LHCN-M2 (cell line): ENCODE data around the gene LRIT3. TPM values are rescaled to one million over a fixed set of nuclear protein-coding genes. Genes with fewer than 3 reads are reported as not detected.

Experiments
- DNase-seq: peaks from one replicate; pipeline ENCODE4 v3.0.0-alpha.2; 2012; ENCODE audit warnings: low read depth
- total RNA-seq: library from RNA; depleted of rRNA; stranded (reverse); fragments of >200 nt; gene quantifications from 2 replicates; pipeline ENCODE4 v1.2.3, GENCODE V29; 2014; rRNA removed

The LRIT3 gene
- total RNA-seq, 1 experiment from 2014 or later = not detected

DNA sequence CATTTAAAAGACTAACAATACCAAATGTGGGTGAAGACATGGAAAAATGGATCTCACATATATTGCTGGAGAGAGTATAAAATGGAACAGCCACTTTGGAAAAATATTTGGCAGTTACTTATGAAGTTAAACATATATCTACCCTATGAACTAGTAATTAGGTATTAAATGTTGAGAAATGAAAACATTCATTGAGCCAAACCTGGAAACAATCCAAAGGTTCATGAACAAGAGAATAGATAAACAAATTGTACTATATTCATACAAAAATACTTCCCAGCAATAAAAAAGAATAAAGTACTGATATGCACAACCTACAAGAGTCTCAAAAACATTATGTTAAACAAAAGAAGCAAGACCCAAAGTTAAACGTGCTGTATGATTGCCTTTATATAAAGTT is 60.8 kb downstream of the LRIT3 start:
- DNase-seq = no peak

- DNase-seq = no peak
Measured at GRCh38 chr4:109910256-109910655, 62.3 kb downstream of the LRIT3 start.

DNA sequence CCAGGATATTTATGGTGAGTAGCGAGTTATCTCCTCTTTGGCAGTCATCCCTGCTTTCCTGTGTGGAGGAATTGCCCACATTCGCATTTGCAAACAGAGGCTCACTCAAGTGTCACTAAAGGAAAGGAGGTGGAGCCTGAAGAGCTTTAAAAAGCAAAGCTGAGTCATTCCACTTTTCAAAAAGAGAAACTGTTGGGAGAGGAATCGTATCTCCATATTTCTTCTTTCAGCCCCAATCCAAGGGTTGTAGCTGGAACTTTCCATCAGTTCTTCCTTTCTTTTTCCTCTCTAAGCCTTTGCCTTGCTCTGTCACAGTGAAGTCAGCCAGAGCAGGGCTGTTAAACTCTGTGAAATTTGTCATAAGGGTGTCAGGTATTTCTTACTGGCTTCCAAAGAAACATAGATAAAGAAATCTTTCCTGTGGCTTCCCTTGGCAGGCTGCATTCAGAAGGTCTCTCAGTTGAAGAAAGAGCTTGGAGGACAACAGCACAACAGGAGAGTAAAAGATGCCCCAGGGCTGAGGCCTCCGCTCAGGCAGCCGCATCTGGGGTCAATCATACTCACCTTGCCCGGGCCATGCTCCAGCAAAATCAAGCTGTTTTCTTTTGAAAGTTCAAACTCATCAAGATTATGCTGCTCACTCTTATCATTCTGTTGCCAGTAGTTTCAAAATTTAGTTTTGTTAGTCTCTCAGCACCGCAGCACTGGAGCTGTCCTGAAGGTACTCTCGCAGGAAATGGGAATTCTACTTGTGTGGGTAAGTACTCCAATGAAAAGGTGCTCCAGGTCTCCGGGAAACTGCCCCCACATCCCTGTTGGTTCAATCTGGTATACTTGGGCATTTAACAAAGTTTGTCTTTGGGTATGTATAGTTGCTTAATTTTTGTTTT is 65.0 kb downstream of the LRIT3 start, which contains the start of gene EGF:
Gene EGF, plus strand, starts transcription at position 178 of the 890 bp plus-strand sequence. Its CDS starts 453 bp downstream, at position 631.
- DNase-seq = peak; percentile 52

DNA sequence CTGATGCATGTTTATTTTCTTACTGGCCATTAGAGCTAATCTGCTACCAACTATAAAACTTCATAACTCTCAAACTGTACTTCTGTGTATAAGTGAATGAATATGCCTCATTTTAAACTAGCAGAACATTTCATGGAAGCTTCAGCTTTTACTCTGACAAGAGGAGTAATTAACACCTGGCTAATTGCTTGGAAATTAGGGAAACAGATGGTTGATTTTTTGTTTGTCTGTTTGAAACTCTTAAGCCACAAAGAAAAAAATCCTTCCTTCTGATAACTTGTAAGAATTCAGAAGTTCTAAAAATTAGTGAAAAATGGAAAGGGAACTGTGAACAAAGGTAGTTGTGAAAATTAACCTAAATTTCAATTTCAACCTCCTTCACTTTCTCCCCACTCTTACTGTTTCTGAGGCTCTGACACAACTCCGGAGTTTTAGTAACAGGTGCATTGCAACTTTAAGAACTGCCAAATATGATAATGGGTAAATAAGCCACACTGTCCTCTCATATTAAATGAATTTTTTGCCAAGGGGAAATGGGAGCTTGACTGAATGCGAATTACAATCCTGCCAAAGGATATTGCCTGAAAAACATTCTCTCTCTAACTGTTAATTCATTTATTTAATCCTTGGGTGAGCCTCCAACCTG is 65.8 kb downstream of the LRIT3 start:
- DNase-seq = peak; percentile 25

DNA sequence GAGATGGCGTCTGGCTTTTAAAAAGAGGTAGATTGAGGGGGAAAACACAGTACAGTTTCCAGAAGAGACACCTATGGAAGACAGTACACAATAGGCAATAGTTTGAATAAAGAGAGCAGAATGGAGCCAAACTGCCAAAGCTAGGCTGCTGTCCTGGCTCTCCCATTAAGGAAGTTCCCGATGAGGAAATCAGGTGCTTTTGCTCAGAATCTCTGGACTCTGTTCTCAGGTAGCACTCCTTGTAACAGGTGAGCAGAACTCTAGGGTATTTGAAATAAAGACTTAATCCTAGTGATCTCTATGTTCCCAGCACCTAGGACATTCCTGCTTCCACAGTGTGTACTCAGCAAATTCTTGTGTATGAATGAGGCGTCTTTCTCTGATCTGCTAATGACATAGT is 66.4 kb downstream of the LRIT3 start:
- no peak for DNase-seq

DNA sequence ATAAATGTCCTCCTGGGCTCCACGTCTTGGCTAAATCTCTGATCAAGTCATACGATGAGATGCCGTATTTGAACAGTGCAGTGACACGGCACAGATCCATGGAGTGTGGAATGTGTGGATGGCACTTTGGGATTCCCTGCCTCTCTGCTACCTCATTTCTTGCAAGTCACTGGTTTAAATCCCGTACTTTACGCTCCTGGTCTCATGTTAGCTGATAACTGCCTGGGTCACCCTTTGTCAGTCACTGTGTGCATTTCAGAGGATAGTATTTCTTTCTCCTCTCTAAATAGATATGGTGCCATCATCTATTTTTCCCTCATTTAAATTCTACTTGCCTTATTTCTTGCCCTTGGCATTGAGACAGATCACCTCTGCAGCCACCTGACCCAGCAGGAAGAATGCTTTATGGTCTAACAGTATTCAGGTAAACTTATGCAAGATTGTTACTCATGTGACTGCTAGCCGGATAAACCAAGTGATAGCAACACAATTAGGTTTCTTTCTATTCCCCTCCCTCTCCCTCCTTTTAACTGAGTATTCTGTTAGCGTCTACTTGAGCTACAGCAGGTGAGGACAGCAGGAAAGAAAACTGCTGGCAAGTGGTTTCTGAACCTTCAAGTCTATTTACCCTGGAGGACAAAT is 67.6 kb downstream of the LRIT3 start:
- no peak for DNase-seq

- DNase-seq = peak; percentile 15
Measured at GRCh38 chr4:109916027-109916409, 68.1 kb downstream of the LRIT3 start.

DNA sequence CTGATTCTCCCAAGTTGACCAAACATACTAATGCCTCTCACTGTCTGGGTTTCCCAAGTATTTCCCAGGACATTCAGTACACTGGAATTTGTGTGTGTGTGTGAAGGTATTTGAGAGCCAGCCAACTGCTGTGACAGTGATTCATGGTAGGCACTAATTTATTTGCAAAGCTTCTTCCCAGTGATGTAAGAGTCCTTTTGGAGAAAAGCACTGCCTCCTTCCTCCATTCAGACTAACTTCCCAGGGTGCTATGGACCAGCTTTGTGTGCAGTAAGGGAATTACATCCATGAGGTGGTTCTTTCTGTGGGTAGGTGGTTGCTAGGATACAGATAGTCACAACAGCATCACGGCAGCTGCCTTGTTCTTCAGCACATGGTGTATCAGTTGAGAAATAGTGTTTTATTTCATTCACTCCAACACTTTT is 73.5 kb downstream of the LRIT3 start:
- peak; percentile 97 for DNase-seq

Other genes starting within 250 kb of the LRIT3 start
- 29.6 and 33.0 TPM in 2 replicates for gene CASP6, start 144.7 kb upstream of the LRIT3 start, total RNA-seq
- 12.5 and 15.2 TPM in 2 replicates for gene PLA2G12A, start 118.0 kb upstream of the LRIT3 start, total RNA-seq
- 0.83 and 0.98 TPM in 2 replicates for gene CFI, start 46.1 kb upstream of the LRIT3 start, total RNA-seq
- 10.5 and 15.5 TPM in 2 replicates for gene GAR1, start 32.3 kb upstream of the LRIT3 start, total RNA-seq
- not detected in 2 replicates for gene RRH, start 20.1 kb upstream of the LRIT3 start, total RNA-seq
- 0.86 and 2.6 TPM in 2 replicates for gene EGF, start 64.8 kb downstream of the LRIT3 start, total RNA-seq